K562 (cell line): ENCODE data around the gene SPATA3. TPM values are rescaled to one million over a fixed set of nuclear protein-coding genes. Genes with fewer than 3 reads are reported as not detected.

Experiments
- ATAC-seq: fragments of 200-7000 bp; cut with Tn5 transposase; 3 replicates; pipeline ENCODE4 v1.9.1; 2020; ENCODE audit warnings: moderate library complexity
- BruUV-seq: library from RNA; stranded (reverse); fragments of 400-500 nt; replicated peaks from 2 replicates; lab custom pipeline; 2021; lab: Mats Ljungman, UMichigan
- CTCF ChIA-PET: fragments of 300-600 bp; formaldehyde crosslinking; extraction: SDS; loops from one replicate; lab custom pipeline; 2021; ENCODE audit warnings: low intra/inter-chr PET ratio; lab: Yijun Ruan, JAX
- POLR2A ChIA-PET: fragments of 300-600, 350-650 bp; sonication (Branson Sonifier 250); formaldehyde crosslinking; extraction: SDS; loops from one replicate; lab custom pipeline; 2021; ENCODE audit warnings: antibody characterized with exemption, inconsistent platforms; lab: Yijun Ruan, JAX
- DNase-seq, 4 experiments: peaks; one replicate each; pipeline versions ENCODE4 v3.0.0 to v3.0.0-alpha.2; 2011 to 2018; ENCODE audit warnings: low spot score in 3 of 4, mixed read lengths in 3 of 4; ENCODE audit errors: extremely low read depth in 1 of 4
- FAIRE-seq: peaks from 2 replicates; lab custom pipeline; 2011; peaks lifted over from hg19 to GRCh38; lab: Jason Lieb, UNC
- H2AFZ ChIP-seq: 2 replicates; pipeline ENCODE4 v1.6.0; 2011; ENCODE audit warnings: low read depth, low read length, control low read depth, inconsistent platforms
- H3K27ac ChIP-seq: fragments of 200-600 bp; 3 replicates; pipeline ENCODE4 v1.8.0; 2011; ENCODE audit warnings: low read depth, mild to moderate bottlenecking, control low read depth, inconsistent platforms, low read length, moderate library complexity, mixed read lengths; ENCODE audit errors: extremely low read depth
- H3K27me3 ChIP-seq, 2 experiments: fragments of 300-600 bp in 1 of 2; 2 replicates in 1 of 2; 3 replicates in 1 of 2; pipeline versions ENCODE4 v1.6.0 to v1.8.0; 2011; ENCODE audit warnings: inconsistent platforms in 2 of 2, low read length in 2 of 2, mild to moderate bottlenecking in 1 of 2, mixed read lengths in 1 of 2, moderate library complexity in 1 of 2; ENCODE audit not compliant: control insufficient read depth in 2 of 2, insufficient read depth in 2 of 2
- H3K36me3 ChIP-seq: fragments of 300-600 bp; 3 replicates; pipeline ENCODE4 v1.8.0; 2011; ENCODE audit warnings: mild to moderate bottlenecking, low read length, inconsistent platforms; ENCODE audit not compliant: control insufficient read depth, insufficient read depth
- H3K4me1 ChIP-seq, 2 experiments: fragments of 200-600 bp in 1 of 2; replicated peaks in 1 of 2; 2 replicates in 1 of 2; 3 replicates in 1 of 2; pipeline versions ENCODE4 v1.5.1 to v1.8.0; 2011; ENCODE audit warnings: inconsistent platforms in 2 of 2, low read length in 2 of 2, mild to moderate bottlenecking in 1 of 2, mixed read lengths in 1 of 2, moderate library complexity in 1 of 2; ENCODE audit not compliant: control insufficient read depth in 2 of 2, insufficient read depth in 2 of 2
- H3K4me2 ChIP-seq: 2 replicates; pipeline ENCODE4 v1.6.1; 2011; ENCODE audit warnings: low read length, control low read depth, inconsistent platforms, mixed read lengths; ENCODE audit not compliant: insufficient read depth
- H3K4me3 ChIP-seq: fragments of 200-600 bp; sonication (generic), shearing (Covaris generic); 2 replicates; pipeline ENCODE4 v1.5.1; 2016; ENCODE audit warnings: control low read depth, inconsistent platforms
- H3K79me2 ChIP-seq: fragments of 200-600 bp; 3 replicates; pipeline ENCODE4 v1.8.0; 2011; ENCODE audit warnings: low read length, inconsistent platforms; ENCODE audit not compliant: control insufficient read depth, insufficient read depth
- H3K9ac ChIP-seq, 2 experiments: 2 replicates each; pipeline versions ENCODE4 v1.6.0 to v1.6.1; 2011; ENCODE audit warnings: low read depth in 2 of 2, low read length in 2 of 2, control low read depth in 1 of 2, inconsistent platforms in 1 of 2, mild to moderate bottlenecking in 1 of 2, mixed read lengths in 1 of 2; ENCODE audit not compliant: insufficient read depth in 1 of 2
- H3K9me1 ChIP-seq: one replicate; pipeline ENCODE4 v1.6.0; 2011; ENCODE audit warnings: inconsistent platforms, mild to moderate bottlenecking, low read length, moderate library complexity; ENCODE audit not compliant: control insufficient read depth, insufficient read depth
- H3K9me3 ChIP-seq: replicated peaks from 2 replicates; pipeline ENCODE4 v1.5.1; 2011; ENCODE audit warnings: low read depth, low read length, inconsistent platforms; ENCODE audit not compliant: control insufficient read depth, insufficient read depth
- H4K20me1 ChIP-seq: replicated peaks from 2 replicates; pipeline ENCODE4 v1.6.1; 2011; ENCODE audit warnings: low read length, inconsistent platforms, mixed read lengths; ENCODE audit not compliant: control insufficient read depth, insufficient read depth
- BRD4 ChIP-seq: fragments of 200-600 bp; sonication (generic); IDR thresholded peaks from 2 replicates; pipeline ENCODE4 v1.6.1; 2017; ENCODE audit warnings: inconsistent platforms
- GTF2E2 ChIP-seq: fragments of 200-800 bp; sonication (Bioruptor generic); IDR thresholded peaks from 2 replicates; pipeline ENCODE4 v1.6.1; 2016; ENCODE audit warnings: missing genetic modification characterization, missing compliant biosample characterization
- ILF3 ChIP-seq: fragments of 450-650 bp; IDR thresholded peaks from 2 replicates; pipeline ENCODE4 v1.6.1; 2018; ENCODE audit warnings: antibody characterized with exemption, mild to moderate bottlenecking, moderate library complexity, borderline replicate concordance
- KLF13 ChIP-seq: fragments of 450-650 bp; IDR thresholded peaks from 2 replicates; pipeline ENCODE4 v1.6.1; 2016; ENCODE audit warnings: missing genetic modification characterization, low read depth, mild to moderate bottlenecking, missing compliant biosample characterization, moderate library complexity, borderline replicate concordance
- RNF2 ChIP-seq: sonication (generic); IDR thresholded peaks from 2 replicates; pipeline ENCODE4 v1.6.1; 2016
- SNAPC5 ChIP-seq: fragments of 250-450 bp; sonication (Bioruptor Pico); IDR thresholded peaks from 2 replicates; pipeline ENCODE4 v1.8.0; 2021; ENCODE audit warnings: moderate library complexity, mild to moderate bottlenecking, inconsistent platforms
- STAT5B ChIP-seq: fragments of 250-450 bp; sonication (Bioruptor Pico); IDR thresholded peaks from 2 replicates; pipeline ENCODE4 v1.8.0; 2021; ENCODE audit warnings: mild to moderate bottlenecking, inconsistent platforms
- ZNF318 ChIP-seq, 2 experiments: fragments of 450-650 bp; IDR thresholded peaks; 2 replicates each; pipeline ENCODE4 v1.6.1; 2016; ENCODE audit warnings: mild to moderate bottlenecking in 2 of 2, borderline replicate concordance in 1 of 2, low read depth in 1 of 2, moderate library complexity in 1 of 2
- ZNF696 ChIP-seq: fragments of 250-450 bp; sonication (Bioruptor Pico); conservative IDR thresholded peaks from 2 replicates; pipeline ENCODE4 v1.4.0; 2020; ENCODE audit warnings: mild to moderate bottlenecking, moderate library complexity
- WGBS: fragments of 100-300 bp; shearing (Covaris generic); methylation state at CpG from one replicate; pipeline ENCODE4 v1.1.6; 2016; ENCODE audit warnings: low coverage, mixed read lengths; ENCODE audit not compliant: insufficient coverage; ENCODE audit errors: missing lambda C conversion rate; 5-methylcytosine and 5-hydroxymethylcytosine counted together
- in situ Hi-C: fragments of 300-500 bp; cut with MboI; formaldehyde crosslinking; loops from 4 replicates; pipeline ENCODE4 v1.15.0; 2018; ENCODE audit warnings: inconsistent platforms, mixed read lengths
- intact Hi-C: fragments of 100-400 bp; cut with micrococcal nuclease; formaldehyde crosslinking; loops from 2 replicates; pipeline ENCODE4 v1.14.2; 2022
- polyA plus RNA-seq, 8 experiments: library from polyadenylated mRNA; depleted of rRNA in 4 of 8; stranded (reverse) in 5 of 8; unstranded in 3 of 8; fragments of >200 nt; fragmentation: Nextera tagmentation in 2 of 8; fragmentation: Illumina TruSeq in 1 of 8; extraction: Ambion mirVana in 2 of 8; extraction: Trizol in 1 of 8; gene quantifications; 2 replicates each; pipeline versions ENCODE4 v1.2.1 to v1.2.3, GENCODE V29; 2011 to 2014; ENCODE audit warnings: inconsistent platforms in 1 of 8, missing spikeins in 1 of 8
- total RNA-seq, 7 experiments: library from RNA; depleted of rRNA in 6 of 7; stranded (reverse); fragments of >200 nt in 6 of 7; fragmentation: Illumina TruSeq in 2 of 7; extraction: Trizol in 2 of 7; gene quantifications; 2 replicates each; pipeline versions ENCODE4 v1.2.1 to v1.2.3, GENCODE V29; 2011 to 2021; ENCODE audit warnings: low replicate concordance in 1 of 7
- TF ChIP-seq, protein P1 (sequence below): sonication (generic); formaldehyde crosslinking; IDR thresholded peaks from 2 replicates; pipeline ENCODE4 v1.8.1; 2022; ENCODE audit warnings: missing genetic modification reagents
- TF ChIP-seq, protein P2 (sequence below): IDR thresholded peaks from 2 replicates; pipeline ENCODE4 v1.6.1; 2016; ENCODE audit warnings: missing genetic modification characterization, missing compliant biosample characterization
- TF ChIP-seq, protein P3 (sequence below): fragments of 250-450 bp; sonication (Bioruptor Pico); IDR thresholded peaks from 2 replicates; pipeline ENCODE4 v1.9.0; 2021; ENCODE audit warnings: mild to moderate bottlenecking

SPATA3 gene
- total and polyA plus RNA-seq, 9 of the 15 experiments (the other 6 are each of a cell fraction or from before 2014, with no cell fraction given): not detected

DNA sequence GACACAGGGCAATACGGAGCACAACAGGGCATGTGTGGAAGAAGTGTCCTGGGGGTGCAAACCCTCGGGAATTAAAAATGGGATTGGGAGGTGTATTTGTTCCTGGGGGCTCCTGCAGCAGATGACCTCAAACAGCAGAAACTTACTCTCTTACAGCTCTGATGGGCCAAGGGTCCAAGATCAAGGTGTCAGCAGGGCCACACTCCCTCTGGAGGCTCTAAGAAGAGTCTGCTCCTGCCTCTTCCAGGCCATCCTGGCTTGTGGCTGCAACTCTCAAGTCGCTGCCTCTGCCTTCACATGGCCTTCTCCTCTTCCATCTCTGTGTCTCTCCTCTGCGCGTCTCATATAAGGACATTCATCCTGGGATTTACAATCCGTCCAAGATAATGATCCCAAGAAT, 12.4 kb upstream of the SPATA3 start:
- intact Hi-C loops: no loop called here
- H3K4me1 ChIP-seq: peaks cover 2 to 7% of the 10 kb centered on the region in 2 experiments; a peak in 2 of 5 replicates
- H3K27me3 ChIP-seq: peaks cover 0 to 8% of the 10 kb centered on the region in 2 experiments; a peak in 2 of 5 replicates
- no peaks in the 10 kb centered on the region for H3K79me2 ChIP-seq
- WGBS: 0% methylated on average over 4 of the region's 6 CpGs
- ChIA-PET POLR2A (no interaction called here), CTCF (no interaction called here)
- no peaks in the 10 kb centered on the region for H3K9me1 ChIP-seq
- no peak overlapping the region for H3K4me2 ChIP-seq
- no peak overlapping the region for H3K4me3 ChIP-seq
- no peak overlapping the region for H3K9ac ChIP-seq
- no peaks in the 10 kb centered on the region for H4K20me1 ChIP-seq
- H3K9me3 ChIP-seq: no peaks in the 10 kb centered on the region
- no peak for DNase-seq
- no TSS peak for BruUV-seq
- no peak overlapping the region for H2AFZ ChIP-seq
- H3K36me3 ChIP-seq: no peaks in the 10 kb centered on the region
- ATAC-seq: no peak
- no peak for FAIRE-seq
- in situ Hi-C loops: loop anchor here (10.0 kb wide), 1 partner anchor 159 kb away; no protein-coding TSS in a partner anchor
- no peak overlapping the region for H3K27ac ChIP-seq
- TF ChIP-seq ZNF696 (CRISPR knock-in tag): no peak
- TF ChIP-seq GTF2E2: no peak
- TF ChIP-seq ZNF318 (IDR thresholded peaks at IDR 0.05; ENCODE audit: borderline replicate concordance in 1 of 2, low read depth in 1 of 2): no peak
- TF ChIP-seq, protein P1, sequence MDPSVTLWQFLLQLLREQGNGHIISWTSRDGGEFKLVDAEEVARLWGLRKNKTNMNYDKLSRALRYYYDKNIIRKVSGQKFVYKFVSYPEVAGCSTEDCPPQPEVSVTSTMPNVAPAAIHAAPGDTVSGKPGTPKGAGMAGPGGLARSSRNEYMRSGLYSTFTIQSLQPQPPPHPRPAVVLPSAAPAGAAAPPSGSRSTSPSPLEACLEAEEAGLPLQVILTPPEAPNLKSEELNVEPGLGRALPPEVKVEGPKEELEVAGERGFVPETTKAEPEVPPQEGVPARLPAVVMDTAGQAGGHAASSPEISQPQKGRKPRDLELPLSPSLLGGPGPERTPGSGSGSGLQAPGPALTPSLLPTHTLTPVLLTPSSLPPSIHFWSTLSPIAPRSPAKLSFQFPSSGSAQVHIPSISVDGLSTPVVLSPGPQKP (CRISPR knock-in tag): no peak
- TF ChIP-seq ILF3: no peak
- TF ChIP-seq STAT5B: no peak
- TF ChIP-seq, protein P2, sequence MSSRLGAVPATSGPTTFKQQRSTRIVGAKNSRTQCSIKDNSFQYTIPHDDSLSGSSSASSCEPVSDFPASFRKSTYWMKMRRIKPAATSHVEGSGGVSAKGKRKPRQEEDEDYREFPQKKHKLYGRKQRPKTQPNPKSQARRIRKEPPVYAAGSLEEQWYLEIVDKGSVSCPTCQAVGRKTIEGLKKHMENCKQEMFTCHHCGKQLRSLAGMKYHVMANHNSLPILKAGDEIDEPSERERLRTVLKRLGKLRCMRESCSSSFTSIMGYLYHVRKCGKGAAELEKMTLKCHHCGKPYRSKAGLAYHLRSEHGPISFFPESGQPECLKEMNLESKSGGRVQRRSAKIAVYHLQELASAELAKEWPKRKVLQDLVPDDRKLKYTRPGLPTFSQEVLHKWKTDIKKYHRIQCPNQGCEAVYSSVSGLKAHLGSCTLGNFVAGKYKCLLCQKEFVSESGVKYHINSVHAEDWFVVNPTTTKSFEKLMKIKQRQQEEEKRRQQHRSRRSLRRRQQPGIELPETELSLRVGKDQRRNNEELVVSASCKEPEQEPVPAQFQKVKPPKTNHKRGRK (tag): no peak
- TF ChIP-seq, protein P3, sequence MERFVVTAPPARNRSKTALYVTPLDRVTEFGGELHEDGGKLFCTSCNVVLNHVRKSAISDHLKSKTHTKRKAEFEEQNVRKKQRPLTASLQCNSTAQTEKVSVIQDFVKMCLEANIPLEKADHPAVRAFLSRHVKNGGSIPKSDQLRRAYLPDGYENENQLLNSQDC (CRISPR knock-in tag): no peak
- no peak for TF ChIP-seq BRD4
- TF ChIP-seq SNAPC5 (CRISPR knock-in tag): no peak
- TF ChIP-seq RNF2: no peak
- TF ChIP-seq KLF13 (tag): no peak
